ENCODE data around the gene RGMA.

RGMA gene

DNA sequence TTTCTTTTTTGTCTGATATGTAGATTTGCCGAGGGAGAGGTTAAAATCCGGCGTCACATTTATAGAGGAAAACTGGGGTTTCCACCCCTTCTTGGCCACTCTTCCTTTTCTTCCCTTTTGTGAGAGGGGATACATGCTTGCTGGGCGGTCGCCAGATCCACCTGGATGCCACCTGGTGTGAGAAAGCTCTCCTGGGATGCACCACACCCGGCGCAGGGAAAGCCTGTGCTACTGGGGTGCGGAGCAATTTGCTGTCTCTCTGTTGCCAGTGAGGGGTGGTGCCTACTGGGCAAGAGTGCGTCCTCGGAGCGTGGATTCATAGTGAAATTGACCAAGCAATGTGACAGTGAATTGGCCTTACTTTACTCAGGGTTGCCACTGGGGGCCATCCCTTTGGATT, 2.5 kb upstream of the RGMA start:
- no peak for DNase-seq (ENCODE audit: low read depth in 2 of 2)

DNA sequence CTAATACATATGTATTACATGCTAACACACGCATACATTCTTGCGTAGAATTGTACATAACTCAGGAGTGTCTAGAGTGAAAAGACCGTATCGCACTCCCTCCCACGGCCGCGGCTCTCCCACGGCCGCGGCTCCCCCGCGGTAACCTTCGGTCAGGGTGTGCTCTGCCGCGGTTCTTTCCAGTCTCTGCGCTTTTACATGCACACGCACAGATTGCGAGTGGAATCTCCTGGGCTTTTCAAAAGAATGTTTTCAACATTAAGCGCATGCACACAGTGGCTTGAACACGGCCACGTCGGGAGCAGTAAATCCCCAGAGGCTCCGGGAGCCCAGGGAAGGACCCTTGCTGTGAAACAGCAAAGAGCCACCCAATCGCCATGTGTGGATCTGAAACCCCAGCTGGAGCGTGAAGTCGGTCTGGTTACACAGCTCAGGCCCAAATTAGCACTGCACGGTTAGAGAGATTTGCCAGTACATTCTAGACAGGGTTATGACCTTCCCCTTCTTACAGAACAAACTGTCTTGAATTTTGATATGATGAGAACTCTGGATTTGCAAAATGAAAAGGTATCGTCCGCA, 805 bp upstream of the RGMA start:
- no peak for DNase-seq (ENCODE audit: low read depth in 2 of 2)

DNA sequence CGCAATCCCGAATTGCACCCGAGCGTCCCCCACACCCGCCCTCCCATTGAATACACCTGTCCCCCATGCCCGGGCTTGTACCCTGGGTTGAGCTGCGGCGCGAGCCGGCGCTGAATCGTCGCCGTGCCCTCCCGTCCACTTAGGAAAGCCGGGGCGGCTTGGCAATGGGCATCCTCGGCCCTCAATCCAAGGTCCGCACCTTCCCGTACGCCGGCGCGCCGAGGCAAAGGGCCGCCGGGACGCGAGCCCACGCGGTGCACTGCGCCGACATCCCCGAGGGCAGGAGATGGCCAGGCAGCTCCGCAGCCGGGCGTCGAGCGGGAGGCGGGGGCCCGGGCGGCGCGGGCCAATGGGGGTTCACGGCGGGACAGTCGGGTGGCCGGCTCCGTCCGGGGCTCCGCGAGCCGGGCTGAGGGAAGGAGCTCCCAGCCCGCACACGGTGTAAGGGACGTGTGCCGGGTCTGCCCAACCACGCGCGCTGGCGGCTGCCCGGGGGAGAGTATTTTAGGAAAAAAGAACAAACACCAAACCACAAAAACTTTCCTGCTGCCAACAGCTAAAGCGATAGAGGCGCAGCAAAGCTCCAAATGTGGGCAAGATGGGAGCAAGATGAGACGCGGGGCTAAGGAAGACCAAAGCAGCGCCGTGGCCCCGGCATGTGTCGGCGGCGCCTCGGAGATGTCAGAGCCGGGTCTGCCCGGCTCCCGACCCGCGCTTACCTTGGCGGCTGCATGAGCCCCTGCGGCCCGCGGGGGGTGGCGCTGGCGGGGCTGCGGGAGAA, 621 bp downstream of the RGMA start:
- DNase-seq (ENCODE audit: low read depth in 2 of 2) = no peak

DNA sequence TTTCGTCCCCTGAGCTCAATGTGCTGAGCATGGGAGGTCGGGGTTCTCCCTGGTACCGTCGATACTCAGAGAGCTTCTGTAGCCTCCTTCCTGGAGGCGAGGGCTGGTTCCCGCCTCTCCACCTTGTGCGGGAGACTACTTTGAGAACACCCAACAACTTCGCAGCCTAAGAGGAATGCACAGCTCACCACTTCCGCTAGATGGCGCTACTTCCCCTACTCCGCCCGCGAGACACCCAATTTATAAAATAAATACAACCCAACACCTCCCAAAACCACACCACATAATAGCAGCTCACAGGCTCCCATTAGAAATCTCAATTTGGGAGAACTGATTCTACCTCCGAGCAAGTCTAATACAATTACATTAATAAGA, 1.2 kb downstream of the RGMA start:
- DNase-seq (ENCODE audit: low read depth in 2 of 2) = peak; percentile 44 to 54

DNA sequence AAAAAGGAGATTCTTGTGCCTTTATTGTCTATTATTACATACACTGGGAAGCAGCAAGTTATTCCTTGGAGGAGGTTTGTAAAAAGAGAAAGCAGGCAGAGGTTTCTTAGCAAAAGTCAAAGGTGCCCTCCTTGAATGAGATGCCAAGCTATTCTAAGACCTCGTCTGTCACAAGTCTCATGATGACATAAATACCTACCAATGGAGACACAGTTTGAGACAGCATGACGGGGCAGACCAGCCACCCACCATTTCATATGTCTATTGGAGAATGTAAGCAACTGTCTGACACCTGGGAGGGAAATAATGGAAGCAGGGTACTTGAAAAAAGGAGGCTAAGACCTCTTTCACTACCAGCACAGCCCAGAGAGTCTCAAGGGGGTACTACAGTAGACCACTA, 2.2 kb downstream of the RGMA start:
- DNase-seq (ENCODE audit: low read depth in 2 of 2) = no peak

DNA sequence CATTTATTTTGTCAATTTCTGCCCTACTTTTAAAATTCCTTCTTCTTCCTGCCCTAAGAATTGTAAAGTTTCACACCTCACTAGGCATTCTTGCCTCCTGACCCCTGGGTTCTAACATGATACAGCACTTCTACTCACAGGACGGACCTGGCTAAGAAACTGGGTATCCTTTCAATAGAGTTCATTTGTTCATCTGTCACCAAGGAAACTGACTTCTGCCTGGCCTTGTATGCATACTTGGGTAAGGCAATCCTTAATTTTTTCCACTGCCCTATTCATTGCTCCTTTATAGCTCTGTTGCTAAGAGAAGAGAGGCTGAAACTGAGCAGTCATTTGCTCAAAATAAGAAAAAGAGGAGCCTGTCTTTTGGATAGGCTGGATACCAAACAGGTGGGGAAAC, 3.3 kb downstream of the RGMA start:
- DNase-seq (ENCODE audit: low read depth in 2 of 2) = no peak

DNA sequence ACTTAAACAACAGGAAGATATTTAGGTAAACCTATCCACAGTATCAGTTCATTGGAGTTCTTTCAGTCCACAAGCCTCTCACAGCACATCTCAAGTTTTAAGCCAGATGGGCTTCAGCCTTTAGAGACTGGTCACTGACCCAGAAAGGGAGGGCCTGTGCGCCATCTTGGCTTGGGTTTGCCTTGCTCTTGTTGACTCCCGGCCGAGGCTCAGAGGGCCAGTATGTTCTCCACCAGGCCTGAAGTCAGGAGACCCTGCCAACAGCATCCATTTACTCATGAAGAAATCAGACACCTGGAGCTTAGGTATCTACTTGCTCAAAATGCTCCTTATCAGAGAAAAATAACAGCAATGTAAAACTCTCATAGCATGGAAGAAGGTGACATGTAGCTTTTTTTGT, 6.2 kb downstream of the RGMA start:
- DNase-seq (ENCODE audit: low read depth in 2 of 2) = no peak

DNA sequence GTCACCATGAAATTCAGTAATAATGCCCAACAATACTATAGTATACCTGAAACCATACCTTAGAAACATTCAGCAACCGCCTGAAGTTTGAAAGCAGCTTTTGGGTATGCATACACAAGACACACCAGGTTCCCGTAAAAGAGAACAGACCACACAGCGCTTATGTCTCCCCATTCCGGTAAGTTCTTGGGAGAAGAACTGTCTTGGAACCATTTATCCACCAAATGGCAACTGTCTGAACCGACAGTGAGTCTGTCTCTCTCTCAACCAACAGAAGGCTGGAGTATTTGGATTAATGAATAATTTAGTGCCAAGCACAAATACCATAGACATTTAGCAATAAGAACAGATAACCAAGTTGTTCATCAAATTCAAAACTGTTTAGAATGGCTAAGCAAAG, 7.6 kb downstream of the RGMA start:
- no peak for DNase-seq (ENCODE audit: low read depth in 2 of 2)

DNA sequence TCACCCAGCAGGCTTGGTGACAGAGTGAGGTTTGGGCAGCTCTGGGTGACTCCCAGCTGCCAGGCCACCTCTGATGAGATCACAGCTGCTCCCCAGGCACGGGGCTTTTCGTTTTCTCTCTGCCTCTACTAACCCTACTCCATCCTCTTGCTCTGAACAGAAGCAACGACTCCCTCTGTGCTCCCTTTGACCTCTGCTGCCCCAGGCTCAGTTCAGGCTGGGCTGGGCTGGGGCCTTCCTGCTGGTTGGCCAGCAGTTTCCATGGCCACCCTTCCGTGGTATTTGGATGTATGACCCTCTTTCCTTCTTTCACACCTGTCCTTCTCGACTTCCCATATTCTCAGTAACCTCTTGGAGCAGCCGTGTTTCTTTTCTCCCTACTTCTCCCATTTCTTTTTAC, 8.6 kb downstream of the RGMA start:
- DNase-seq (ENCODE audit: low read depth in 2 of 2) = no peak

DNA sequence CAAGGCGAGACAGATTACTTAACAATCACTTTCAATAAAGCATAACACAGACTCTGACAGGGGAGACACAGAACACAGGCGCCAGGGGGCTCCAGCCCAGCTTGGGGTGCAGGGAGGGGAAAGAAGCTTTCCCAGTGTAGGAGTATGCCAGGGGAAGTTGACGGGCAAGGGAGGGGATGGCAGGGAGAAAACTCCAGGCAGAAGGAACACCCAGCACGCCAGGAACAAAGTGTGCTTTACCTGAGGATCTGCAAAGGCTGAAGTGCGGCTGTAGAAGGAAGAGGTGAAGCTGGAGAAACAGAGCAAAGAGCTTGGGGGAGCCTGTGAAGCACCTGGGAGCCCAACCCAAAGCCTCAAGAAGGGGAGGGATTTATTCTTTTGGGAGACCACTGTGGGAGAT, 12.1 kb downstream of the RGMA start:
- no peak for DNase-seq (ENCODE audit: low read depth in 2 of 2)

DNA sequence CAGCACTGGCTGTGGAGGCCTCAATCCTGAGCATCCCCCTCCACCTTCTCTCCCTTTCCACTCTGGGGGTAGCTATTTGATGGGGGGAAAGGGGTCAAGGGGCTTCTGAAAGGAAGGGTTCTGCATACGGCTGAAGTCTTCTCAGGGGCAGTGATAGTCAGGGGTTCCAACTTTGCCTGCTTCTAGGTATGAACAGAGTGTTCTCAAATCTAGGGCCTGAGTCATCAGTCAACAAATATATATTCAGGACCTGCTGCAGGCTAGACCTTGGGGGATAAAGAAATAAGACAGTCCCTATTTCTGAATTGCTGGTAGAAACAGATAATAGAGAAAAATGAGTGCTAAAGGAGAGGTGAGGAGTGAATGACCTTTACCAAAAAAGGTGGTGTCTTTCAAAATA, 12.8 kb downstream of the RGMA start:
- DNase-seq (ENCODE audit: low read depth in 2 of 2) = no peak

DNA sequence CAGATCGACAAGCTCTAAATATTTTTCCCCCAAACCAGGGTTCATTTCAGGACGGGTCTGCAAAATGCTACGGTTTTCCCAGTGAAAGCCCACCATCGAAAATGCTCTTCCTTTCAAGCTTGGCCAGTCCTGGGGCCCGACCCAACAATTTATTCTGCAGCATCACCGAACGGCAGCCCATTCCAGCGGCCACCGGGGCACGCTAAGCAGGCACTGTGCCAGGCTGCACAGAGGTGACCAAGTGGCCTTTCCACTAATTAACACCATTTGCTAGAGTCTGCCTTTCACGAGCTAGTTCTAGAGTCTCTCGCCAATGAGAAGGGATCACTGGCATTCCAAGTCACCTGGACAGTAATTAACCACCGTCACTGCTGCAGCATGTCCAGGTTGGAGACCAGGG, 14.4 kb downstream of the RGMA start:
- no peak for DNase-seq (ENCODE audit: low read depth in 2 of 2)

DNA sequence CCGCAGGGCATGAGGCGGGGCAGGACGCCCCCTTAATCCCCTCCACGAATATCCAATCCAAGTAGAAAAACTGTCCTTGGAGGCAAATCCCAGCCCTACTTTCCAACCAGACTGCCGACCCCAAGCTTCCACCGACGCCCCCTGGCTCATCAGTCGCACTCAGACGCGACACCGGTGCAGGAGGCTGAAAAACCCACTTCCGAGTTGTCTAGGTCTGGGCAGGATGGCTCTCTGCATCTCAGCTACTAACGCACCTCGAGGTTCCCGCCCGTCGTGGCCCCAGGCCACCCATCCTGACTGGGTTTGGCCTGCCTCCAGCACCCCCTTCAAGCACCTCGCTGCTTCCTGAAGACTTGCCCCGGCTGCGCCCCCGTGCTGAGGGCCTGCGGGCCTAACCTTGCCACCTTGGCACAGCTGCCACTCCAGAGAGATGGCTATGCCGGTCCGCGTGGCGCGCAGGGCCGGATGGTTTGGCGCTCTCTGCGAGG, 15.5 kb downstream of the RGMA start:
- no peak for DNase-seq (ENCODE audit: low read depth in 2 of 2)

DNA sequence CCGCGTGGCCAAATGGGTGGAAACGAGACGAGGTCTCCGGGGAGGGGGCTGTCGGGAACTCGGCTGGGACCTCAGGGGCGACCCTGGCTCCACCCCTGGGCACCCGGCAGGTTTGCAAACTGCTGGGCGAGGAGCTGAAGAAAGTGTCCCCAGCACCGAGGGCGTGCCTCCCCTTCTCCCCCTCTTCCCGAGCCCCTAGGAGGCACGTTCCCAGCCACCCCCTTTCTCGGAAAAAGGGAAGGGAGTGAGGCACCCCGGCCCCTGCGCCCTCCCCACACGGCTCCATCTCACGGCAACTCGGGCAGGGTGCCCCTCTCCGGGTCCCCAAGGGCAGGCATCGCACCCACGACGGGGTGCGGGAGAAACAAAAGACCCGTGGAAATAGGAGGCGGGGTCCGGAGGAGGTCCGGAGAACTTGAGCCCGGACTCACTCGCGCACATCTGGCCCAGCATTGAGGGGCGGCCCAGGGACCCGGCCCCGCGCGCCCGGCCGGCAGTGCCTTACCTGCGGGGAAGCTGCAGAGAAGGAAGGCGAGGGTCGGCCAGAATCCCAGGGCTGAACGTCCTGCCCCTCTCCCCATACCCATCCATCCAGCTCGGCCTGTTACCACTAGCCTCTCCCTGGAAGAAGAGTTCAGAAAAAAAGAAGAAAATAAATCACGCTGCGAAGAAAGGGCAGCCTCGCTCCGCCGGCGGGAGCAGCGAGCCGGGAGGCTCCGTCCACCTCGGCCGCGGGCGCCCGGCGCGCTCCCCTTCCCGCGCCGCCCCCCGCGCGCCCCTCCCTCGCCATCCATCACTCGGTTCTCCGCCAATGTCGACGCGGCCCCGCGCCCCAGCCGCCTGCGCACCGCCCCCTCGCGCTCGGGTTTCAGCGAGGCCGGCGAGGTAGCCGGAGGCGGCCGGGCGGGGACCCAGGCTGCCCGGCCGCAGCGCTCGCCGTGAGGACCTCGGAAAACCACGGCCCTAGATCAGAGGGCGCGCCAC, 16.3 kb downstream of the RGMA start:
- DNase-seq (ENCODE audit: low read depth in 2 of 2) = no peak

DNA sequence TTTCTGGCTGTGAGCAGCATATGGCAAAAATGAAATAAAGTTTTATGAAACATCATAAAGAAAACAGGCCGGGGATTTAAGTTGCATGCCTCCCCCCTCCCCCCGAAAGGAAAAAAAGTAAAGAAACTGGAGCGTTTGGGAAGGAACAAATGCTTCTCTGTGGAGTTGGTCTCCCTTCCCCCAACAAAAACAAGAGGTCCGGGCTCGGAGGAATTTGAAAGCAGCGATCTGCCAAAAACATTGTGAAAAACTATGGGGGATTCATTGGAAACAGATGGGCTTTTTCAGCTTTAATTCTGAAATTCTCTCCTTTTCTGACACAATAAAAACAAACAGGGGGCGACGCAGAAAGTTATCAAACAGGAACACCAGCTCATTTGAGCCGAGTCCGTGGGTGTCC, 17.0 kb downstream of the RGMA start:
- no peak for DNase-seq (ENCODE audit: low read depth in 2 of 2)

DNA sequence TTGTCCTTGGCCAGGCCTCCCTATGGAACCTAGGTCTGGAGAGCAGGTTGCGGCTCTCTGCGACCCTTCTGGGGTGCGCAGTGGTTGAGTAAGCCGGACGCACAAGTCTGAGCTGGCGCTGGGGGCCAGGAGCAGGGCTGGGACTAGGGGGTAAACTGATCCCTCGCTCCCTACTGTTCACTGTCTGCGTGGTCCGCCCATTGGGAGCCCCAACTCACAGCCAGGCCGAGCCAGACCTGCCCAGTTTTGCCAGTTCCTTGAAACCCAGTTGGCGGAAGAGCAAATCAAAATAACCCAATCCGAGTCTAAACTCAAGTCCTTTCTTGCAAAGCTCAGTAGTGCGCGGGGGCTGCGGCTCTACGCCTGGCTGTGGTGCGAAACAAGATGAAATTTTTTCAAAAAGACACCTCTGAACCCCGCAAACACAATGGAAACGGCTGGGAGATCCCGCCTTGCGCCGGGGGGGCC, 17.5 kb downstream of the RGMA start:
- DNase-seq (ENCODE audit: low read depth in 2 of 2) = no peak

DNA sequence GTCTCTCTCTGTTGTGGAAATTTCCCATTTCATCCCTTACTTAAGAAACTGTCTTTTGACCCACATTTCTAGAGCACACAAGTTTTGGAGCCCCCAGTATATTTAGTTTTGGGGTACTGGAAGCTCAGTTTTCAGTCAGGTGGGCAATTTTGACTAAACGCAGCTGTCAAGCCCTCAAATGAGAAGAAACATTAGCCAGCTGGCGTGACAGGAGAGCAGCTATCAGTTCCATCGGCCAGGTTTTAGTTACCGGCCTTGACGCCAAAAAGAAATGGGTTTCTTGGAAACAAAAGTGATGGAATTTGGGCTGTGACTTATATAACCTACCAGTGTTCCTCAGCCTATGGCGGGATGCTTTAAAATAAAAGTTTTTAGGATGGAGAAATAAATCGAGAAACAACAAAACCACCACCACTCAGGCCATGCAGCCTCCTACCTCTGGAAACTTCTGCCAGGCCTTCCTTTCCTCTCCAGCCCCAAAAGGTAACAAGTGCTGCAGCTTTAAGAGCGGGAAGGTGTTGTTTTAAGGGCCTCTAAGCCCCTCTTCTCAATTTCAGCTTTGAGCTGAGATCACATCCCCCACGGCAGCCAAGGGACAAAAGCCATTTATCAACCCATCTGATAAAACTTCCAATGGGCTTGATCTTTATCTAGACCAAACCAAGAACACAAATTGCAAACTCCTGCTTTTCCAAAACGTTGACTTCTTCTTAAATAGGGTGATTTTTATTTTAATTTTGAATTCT, 18.3 kb downstream of the RGMA start:
- DNase-seq (ENCODE audit: low read depth in 2 of 2) = no peak

DNA sequence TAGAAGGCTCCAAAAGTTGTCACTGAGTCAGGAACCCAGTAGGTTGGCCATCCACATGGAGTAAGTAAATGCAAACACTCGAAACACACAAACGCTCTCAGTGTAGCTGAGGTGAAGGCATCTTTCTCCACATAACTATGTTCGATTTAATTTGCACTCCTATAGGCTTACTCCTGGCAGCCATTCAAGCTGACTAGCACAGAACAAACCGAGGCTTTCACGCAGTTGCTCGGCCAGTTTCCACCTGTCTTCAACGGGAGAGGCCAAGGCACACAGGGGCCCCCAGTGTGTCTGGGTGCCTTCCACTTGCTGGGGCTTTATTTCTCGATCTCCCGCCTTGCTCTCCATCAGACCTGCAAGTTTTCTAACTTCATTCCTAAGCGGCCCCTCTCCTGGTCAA, 18.9 kb downstream of the RGMA start:
- no peak for DNase-seq (ENCODE audit: low read depth in 2 of 2)

DNA sequence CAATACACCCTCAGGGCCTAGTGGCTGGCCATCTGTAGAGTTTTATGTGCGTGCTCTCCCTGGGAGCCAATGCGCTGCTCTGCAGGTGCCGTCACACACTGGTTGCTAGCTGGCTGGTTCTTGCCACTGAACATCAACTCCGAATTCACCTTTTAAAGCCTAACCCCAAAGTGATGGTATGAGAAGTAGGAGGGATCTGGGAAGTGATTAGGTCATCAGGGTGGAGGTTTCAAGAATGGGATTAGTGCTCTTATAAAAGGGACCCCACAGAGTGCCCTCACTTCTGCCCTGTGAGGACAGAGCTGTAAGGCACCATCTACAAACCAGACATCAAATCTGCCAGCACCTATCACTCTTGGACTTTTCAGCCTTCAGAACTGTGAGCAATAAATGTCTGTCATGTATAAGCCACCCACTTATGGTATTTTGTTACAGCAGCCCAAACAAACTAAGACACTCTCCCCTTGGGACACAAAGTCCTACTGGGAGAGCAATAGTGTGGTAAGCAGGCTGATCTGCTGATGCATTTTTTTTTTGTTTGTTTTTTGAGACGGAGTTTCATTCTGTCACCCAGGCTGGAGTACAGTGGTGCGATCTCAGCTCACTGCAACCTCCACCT, 20.3 kb downstream of the RGMA start:
- DNase-seq (ENCODE audit: low read depth in 2 of 2) = no peak

DNA sequence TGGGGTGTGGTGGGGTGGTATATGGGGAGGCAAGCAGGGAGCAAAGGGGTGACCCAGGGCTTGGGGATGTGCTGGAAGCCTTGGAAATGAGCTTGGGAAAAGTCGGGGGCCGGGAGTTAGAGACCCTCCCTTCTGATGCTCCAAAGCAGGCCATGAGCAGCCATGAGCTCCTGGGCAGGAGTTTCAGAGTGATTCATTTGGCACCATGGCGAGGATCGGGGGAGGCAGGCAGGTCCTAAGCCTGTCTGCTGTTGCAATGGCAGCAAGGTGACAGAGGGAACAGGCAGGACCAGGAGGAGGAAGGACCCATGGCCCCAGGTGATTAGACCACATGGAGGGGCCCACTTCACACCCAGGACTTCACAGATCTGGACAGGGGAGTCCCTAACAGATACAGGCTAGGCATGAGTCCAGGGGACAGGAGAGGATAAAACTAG, 21.3 kb downstream of the RGMA start:
- DNase-seq (ENCODE audit: low read depth in 2 of 2) = no peak

Measured in activated CD4-positive, alpha-beta T cell treated with anti-CD3 and anti-CD28 coated beads for 24 hours (primary cell).